Kidney tubule cell (primary cell): ENCODE data around the gene RANBP17.
"Not testable (repeated sequence)": the region's sequence is repeated elsewhere in the genome, so short reads cannot be mapped to it uniquely, and the experiment has no call there.

Experiments used
- DNase-seq: peaks from one replicate; pipeline ENCODE4 v3.0.0-alpha.2; 2018; ENCODE audit warnings: low spot score

Gene RANBP17

GRCh38 chr5:170861917-170862766, at the start of gene RANBP17:
TSS of gene RANBP17 (plus strand) at chr5:170862018.
- DNase-seq = peak; percentile 63

DNA sequence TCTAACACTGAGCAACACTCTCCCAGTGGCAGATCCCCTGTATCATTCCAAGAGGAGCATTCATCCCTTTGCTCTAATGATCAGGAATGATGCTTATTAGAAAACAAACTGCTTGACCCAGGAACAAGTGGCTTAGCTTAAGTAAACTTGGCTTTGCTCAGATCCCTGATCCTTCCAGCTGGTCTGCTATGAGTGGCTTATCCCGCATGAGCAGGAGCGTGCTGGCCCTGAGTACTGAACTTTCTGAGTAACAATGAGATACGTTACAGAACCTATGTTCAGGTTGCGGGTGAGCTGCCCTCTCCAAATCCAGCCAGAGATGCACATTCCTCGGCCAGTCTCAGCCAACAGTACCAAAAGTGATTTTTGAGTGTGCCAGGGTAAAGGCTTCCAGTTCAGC, 48.6 kb upstream of the RANBP17 start:
- DNase-seq = no peak

GRCh38 chr5:170817195-170817594, 44.6 kb upstream of the RANBP17 start:
- DNase-seq = no peak

DNA sequence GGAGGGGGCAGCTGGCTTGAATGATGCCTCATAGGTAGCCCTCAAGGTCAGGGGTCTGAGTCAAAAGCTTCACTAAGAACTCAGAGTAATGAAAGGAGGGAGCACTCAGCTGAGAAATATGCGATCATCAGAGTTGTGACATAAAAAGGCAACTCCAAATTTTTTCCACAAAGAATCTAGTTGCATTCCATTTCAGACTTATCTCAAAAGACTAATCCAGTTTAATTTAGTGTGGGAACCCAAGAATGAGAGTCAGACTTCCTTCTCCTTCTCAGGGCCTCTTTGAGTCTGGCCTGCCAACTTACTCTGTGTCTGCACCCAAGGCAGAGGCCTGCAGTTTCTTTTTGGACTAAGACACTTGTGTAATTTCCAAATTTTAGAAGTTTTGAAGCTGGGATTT, 43.6 kb upstream of the RANBP17 start:
- no peak for DNase-seq

GRCh38 chr5:170819824-170820223, 42.0 kb upstream of the RANBP17 start:
- DNase-seq = no peak

DNA sequence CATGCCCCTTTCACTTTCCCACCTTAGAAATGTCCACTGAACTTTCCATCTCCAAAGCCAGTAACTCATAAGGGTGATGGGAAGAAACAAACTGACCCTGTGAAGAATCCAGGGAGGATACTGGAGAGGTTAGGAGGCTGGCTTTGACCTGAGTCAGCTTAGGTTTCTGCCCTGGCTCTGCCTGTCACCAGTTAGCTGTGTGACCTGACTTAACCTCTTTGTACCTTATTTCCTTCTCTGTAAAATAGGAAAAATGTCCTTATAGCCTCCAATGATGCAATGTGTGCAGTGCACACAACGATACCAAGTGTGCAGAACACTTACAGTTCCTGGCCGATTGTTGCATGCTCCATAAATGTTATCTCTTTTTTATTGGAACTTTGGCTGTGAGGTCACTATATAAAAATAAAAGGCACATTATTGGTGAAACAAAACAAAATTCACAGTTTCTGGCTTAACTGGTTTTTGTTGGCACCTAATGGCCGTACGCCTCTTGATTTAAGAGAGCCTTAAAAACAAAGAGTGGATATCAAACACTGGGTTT, 40.5 kb upstream of the RANBP17 start:
- no peak for DNase-seq

DNA sequence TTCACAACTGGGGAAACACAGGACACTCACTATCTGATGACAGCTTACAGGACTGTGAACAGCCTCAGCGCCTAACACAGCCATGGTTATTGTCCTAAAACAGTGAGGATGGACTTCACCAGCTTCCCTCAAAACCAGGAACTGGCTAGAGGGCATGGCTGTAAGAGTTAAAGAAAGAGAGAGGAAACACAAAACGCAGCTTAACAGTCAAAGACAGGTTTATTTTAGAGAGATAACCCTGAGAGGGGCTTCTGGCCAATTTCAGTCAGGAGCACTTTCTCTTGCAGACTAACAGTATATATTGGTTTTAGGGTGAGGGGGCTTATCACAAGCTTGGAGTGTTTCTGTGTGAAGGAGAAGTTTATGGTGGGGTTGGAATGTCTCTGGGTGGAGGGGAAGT, 35.7 kb upstream of the RANBP17 start:
- no peak for DNase-seq

- no peak for DNase-seq
These were observed 29.6 kb upstream of the RANBP17 start for GRCh38 chr5:170832241-170832640.

GRCh38 chr5:170833981-170834380, 27.8 kb upstream of the RANBP17 start:
- DNase-seq = not testable (repeated sequence)

GRCh38 chr5:170836226-170836625, 25.6 kb upstream of the RANBP17 start:
- no peak for DNase-seq

- DNase-seq = no peak
These were observed 17.9 kb upstream of the RANBP17 start for GRCh38 chr5:170843870-170844269.

GRCh38 chr5:170844651-170845050, 17.2 kb upstream of the RANBP17 start:
- DNase-seq = no peak

DNA sequence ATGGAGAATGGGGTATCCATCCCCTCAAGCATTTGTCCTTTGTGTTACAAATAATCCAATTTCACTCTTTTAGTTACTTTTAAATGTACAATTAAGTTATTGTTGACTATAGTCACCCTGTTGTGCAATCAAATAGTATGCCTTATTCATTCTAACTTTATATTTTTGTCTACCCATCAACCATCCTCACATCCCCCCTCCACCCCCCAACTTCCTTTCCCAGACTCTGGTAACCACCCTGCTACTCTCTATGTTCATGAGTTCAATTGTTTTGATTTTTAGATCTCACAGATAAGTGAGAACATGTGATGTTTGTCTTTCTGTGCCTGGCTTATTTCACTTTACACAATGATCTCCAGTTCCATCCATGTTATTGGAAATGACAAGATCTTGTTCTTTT, 15.4 kb upstream of the RANBP17 start:
- no peak for DNase-seq

DNA sequence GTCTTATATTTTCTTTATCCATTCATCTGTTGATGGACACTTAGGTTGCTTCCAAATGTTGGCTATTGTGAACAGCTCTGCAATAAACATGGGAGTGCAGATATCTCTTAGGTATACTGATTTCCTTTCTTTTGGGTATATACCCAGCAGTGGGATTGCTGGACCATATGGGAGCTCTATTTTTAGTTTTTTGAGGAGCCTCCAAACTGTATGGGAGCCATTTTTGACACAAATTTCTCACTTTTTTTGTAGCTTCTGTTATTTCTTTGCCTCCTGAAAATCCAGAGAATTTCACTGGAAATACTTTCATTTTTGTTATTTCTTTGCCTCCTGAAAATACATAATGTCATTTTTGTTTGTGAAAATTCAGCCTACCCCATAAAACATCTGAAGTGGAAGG, 15.0 kb upstream of the RANBP17 start:
- no peak for DNase-seq

DNA sequence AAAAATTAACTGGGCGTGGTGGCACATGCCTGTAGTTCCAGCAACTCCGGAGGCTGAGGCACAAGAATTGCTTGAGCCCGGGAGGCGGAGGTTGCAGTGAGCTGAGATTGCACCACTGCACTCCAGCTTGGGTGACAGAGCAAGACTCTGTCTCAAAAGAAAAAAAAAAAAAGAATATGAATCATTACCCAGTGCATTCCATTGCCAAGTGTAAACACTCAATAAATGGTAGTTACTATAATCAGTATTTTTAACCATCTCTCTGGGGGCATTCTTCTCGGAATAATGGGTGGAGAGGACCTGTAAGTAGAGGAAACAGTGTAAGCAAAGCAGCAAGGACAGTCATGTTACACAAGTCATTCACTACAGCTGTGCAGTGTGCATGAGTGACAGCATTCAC, 13.8 kb upstream of the RANBP17 start:
- DNase-seq = peak; percentile 11

- DNase-seq = no peak
These were observed 12.4 kb upstream of the RANBP17 start for GRCh38 chr5:170849374-170849773.

GRCh38 chr5:170854566-170854965, 7.3 kb upstream of the RANBP17 start:
- DNase-seq = no peak

DNA sequence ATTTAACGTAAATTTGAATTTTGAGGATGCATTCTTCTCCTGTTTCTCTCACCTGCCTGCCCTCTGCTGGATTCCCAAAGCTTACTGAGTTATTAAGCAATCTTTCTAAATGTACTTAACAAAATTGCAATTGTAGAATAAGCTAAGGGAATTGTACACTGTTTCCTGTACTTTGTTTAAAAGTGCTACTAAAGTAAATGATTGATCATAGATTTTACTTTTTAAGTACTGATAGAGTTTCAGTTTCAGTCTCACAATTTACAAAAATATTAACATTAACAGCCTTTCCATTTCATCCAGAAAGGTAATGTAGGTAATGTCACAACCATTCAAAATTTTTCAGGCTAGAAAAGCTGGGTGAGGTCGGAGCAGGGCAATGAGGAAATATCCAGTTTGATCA, 4.8 kb upstream of the RANBP17 start:
- no peak for DNase-seq

- no peak for DNase-seq
These were observed 1.4 kb upstream of the RANBP17 start for GRCh38 chr5:170860415-170860814.

DNA sequence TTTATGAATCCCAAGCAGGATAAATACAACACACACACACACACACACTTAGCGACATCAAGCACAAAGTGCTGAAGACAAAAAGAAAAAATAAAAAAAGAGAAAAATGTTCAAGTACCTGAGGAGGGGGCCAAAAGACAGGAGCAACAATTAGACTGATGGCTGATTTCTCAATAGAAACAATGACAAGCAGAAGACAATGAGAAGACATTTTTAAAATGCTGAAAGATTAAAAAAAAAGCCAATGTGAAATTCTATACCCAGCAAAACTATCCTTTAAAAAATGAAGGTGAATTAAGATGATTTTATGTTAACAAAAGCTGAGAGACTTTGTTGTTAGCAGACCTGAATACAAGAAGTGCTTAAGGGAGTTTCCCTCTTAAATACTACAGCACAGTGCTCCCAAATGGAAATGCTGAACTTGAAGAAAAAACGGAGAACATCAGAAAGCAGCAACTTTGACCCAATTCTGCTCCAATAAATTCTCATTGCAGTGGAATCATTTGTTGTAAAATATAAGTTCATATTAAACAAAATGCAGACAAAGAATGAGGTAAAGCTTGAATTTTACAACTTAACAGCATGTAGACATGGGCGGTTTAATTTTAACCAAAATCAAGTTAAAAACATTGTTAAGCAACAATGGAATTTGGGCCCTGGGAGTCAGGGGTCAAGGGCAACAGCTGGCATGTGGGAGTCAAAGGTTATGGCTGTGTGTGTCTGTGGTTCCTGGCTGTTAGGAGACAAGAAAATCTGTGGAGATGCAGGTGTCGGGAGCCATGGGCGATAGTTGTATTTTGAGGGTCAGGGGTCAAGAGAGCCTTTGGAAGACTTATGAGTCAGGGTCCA, 776 bp upstream of the RANBP17 start:
- DNase-seq = no peak

GRCh38 chr5:170861667-170861916, 226 bp upstream of the RANBP17 start:
- DNase-seq = no peak

GRCh38 chr5:170863646-170864045, 1.8 kb downstream of the RANBP17 start:
- no peak for DNase-seq

DNA sequence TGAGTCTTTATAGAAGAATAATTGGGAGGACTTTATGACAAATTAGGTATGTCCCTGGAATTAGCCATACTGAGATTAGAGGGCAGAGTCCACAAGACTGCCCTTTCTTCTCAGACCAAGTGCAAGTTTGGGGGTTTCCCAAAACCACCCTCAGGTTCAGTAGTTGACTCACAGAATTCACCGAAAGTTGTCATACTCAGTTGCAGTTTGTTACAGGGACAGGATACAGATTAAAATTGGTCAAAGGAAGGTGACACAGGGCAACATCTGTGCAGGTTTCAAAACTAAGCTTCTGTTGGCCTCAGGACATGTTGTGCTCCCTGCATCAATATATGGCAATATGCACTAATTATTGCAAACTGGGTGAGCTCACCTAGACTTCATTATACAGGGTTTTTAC, 3.8 kb downstream of the RANBP17 start:
- no peak for DNase-seq
